ENCODE measurements around the gene B3GALT6. TPM values are rescaled to one million over a fixed set of nuclear protein-coding genes. Genes with fewer than 3 reads are reported as not detected.

B3GALT6 gene
- total RNA-seq, 1 experiment from 2014 or later, result 27.1 TPM

GRCh38 chr1:1204998-1205768, 26.9 kb upstream of the B3GALT6 start:
- no peak for DNase-seq
- H2AK5ac ChIP-seq (ENCODE audit: insufficient read length, low read length), result no peak overlapping the region
- no peak overlapping the region for H3K56ac ChIP-seq (ENCODE audit: insufficient read length, low read depth, low read length)
- H3K4ac ChIP-seq (ENCODE audit: low read depth, low read length), result no peak overlapping the region
- no peak overlapping the region for H4K8ac ChIP-seq (replicated peaks; ENCODE audit: insufficient read length, low read depth, low read length)
- H2AFZ ChIP-seq (ENCODE audit: low read length), result no peak overlapping the region
- H3K79me1 ChIP-seq (ENCODE audit: insufficient read depth, low read depth, low read length, poor library complexity, severe bottlenecking), result no peaks in the 10 kb centered on the region
- no peaks in the 10 kb centered on the region for H3K36me3 Mint-ChIP-seq (ENCODE audit: insufficient read depth in 1 of 3, low read depth in 3 of 3)
- no peak overlapping the region for H3K14ac ChIP-seq (ENCODE audit: insufficient read depth, low read length)
- peaks cover 21% of the 10 kb centered on the region for H3K27me3 Mint-ChIP-seq (ENCODE audit: low read depth)
- H4K5ac ChIP-seq (ENCODE audit: insufficient read length, low read depth, low read length), result no peak overlapping the region
- no peak overlapping the region for H2BK5ac ChIP-seq (ENCODE audit: insufficient read length, low read length)
- no peak overlapping the region for H2BK20ac ChIP-seq (ENCODE audit: low read depth, low read length, poor library complexity, severe bottlenecking)
- no CpG with 5 or more reads among the region's 19 CpGs for WGBS (ENCODE audit: extremely low coverage, insufficient read length, low lambda C conversion rate)
- H3K23me2 ChIP-seq (ENCODE audit: insufficient read length, low read depth, low read length, poor library complexity, severe bottlenecking), result peaks cover 3% of the 10 kb centered on the region
- no peak overlapping the region for H3K23ac ChIP-seq (ENCODE audit: insufficient read length, low read depth, low read length)
- no peak overlapping the region for H3K4me2 ChIP-seq (ENCODE audit: insufficient read depth, insufficient read length, low read length)
- H3K4me1 Mint-ChIP-seq, result peaks cover 4 to 10% of the 10 kb centered on the region in 2 experiments
- no peaks in the 10 kb centered on the region for H4K20me1 ChIP-seq (ENCODE audit: control insufficient read depth, insufficient read depth, insufficient read length)
- H3K27ac ChIP-seq (ENCODE audit: insufficient read length, low read depth, low read length), result no peak overlapping the region
- H3K9me3 Mint-ChIP-seq, result no peaks in the 10 kb centered on the region
- TF ChIP-seq CTCF (conservative IDR thresholded peaks at IDR 0.05), result no peak
- H3K9me3 ChIP-seq (ENCODE audit: control insufficient read depth, low read depth, low read length), result no peaks in the 10 kb centered on the region
- H3K27ac Mint-ChIP-seq, result no peak overlapping the region
- H3K79me2 ChIP-seq (ENCODE audit: insufficient read depth, low read length), result no peaks in the 10 kb centered on the region
- H2BK15ac ChIP-seq (ENCODE audit: low read depth, low read length), result no peak overlapping the region
- H3K18ac ChIP-seq (ENCODE audit: insufficient read length, low read depth, low read length), result no peak overlapping the region
- no peaks in the 10 kb centered on the region for H3K4me1 ChIP-seq (ENCODE audit: insufficient read depth, low read length)
- H4K91ac ChIP-seq (ENCODE audit: insufficient read length, low read depth, low read length), result no peak overlapping the region
- H2BK120ac ChIP-seq (ENCODE audit: low read depth, low read length, poor library complexity, severe bottlenecking), result no peak overlapping the region
- no peak overlapping the region for H3K4me3 Mint-ChIP-seq
- no peak overlapping the region for H3K9ac ChIP-seq (ENCODE audit: extremely low read depth, insufficient read length, low read length)
- H3T11ph ChIP-seq (ENCODE audit: low read length), result no peak overlapping the region
- no peaks in the 10 kb centered on the region; the same call in 1 of the 2 replicates for H3K27me3 ChIP-seq (ENCODE audit: insufficient read depth, low read length)
- no peak overlapping the region for H2BK12ac ChIP-seq (ENCODE audit: insufficient read length, low read depth, low read length)

Data from H9 (cell line).